ENCODE results near the gene MORC2. TPM values are rescaled to one million over a fixed set of nuclear protein-coding genes. Genes with fewer than 3 reads are reported as not detected.

Gene MORC2
- total and polyA plus RNA-seq, 2 donors: 10.7 to 45.1 TPM

DNA sequence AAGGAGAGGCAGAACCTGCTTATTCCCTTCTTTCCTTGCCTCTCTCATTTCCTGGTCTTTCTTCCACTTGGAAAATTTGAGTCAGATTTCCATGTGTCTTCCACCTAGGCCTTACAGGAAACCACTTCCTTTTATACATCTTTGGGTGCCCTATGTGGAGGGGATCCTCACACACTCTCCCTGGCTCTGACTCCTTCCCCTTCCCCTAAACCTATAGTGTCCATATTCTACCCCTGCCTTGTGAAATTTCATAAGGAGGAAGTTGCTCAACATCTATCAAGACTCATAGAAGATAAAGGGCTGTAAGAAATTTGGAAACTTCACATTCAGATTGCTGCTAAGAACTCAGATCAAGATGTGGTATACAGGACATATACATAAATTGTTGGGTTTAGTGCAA lies 20.9 kb upstream of the MORC2 start:
- no peak overlapping the region for H3K4me3 ChIP-seq (ENCODE audit: low read length in 2 of 2)

DNA sequence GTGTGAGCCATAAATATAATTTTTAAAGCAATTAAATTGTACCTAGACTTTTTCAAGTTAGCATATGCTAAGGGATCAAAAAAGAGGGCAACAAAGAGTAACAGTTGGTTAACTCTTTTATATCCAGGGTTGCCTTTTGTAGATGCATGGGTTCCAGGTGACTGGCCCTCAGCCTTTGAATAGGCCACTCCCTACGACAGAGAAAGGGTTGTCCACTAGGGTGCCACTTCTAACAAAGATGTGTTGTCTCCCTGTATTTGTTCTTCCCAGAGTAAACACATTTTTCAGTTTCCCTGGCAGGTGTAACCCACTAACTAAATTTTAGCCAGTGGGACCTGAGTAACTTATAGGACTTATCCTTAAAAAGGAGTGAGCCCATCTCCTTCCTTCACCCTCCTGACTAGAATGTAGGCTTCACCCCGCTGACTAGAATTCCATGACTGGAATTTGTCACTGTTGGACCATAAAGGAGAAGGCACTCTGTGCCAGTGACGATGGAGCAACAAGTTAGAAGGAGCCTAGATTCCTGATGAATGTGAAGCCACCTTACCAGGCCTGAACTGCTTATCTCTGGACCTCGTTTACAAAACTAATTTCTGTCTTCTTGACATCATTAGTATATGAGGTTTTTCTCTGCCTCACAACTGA lies 17.1 kb upstream of the MORC2 start:
- no peak for DNase-seq (ENCODE audit: low read depth in 6 of 9, low spot score in 9 of 9)
- WGBS: 95% methylated on average over 4 of the region's 4 CpGs

More for the DNA sequence above, 20.9 kb upstream of the MORC2 start:
- DNase-seq (ENCODE audit: low read depth in 6 of 9, low spot score in 9 of 9): no peak
- Histone ChIP-seq H3K27me3 (ENCODE audit: control insufficient read depth in 2 of 2, insufficient read depth in 1 of 2, low read length in 1 of 2) (no peaks in the 10 kb centered on the region), H3K36me3 (ENCODE audit: control insufficient read depth in 2 of 2, insufficient read depth in 2 of 2, low read length in 1 of 2) (no peaks in the 10 kb centered on the region), H3K9me3 (ENCODE audit: control insufficient read depth in 2 of 2, insufficient read depth in 1 of 2, low read length in 1 of 2) (no peaks in the 10 kb centered on the region), H3K4me1 (ENCODE audit: control insufficient read depth in 2 of 2, insufficient read depth in 2 of 2, low read length in 2 of 2) (no peaks in the 10 kb centered on the region), H3K27ac (ENCODE audit: low read depth in 1 of 2, low read length in 1 of 2) (no peak overlapping the region)

DNA sequence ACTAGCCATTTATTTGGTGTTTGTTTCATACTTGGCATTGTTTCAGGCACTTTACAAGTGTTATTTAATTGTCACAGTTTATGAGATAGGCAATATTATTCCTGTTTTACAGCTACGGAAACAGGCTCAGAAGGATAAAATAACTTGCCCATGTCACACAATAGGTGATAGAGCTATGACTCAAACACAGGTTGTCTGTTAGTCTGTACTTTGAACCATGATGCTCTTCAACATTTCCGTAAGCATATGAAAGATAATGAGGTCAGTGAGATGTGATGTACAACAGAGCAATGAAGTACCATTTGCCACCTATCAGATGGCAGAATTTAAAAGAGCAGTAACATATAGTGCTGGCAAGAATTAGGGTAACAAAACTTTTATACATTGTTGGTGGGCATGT lies 15.7 kb upstream of the MORC2 start:
- H3K9me3 ChIP-seq (ENCODE audit: control insufficient read depth in 2 of 2, insufficient read depth in 1 of 2, low read length in 1 of 2): peaks cover 4 to 7% of the 10 kb centered on the region in 2 donors
- no peak for DNase-seq (ENCODE audit: low read depth in 6 of 9, low spot score in 9 of 9)
- 98% methylated on average over 2 of the region's 2 CpGs for WGBS
- no peaks in the 10 kb centered on the region for H3K36me3 ChIP-seq (ENCODE audit: control insufficient read depth in 2 of 2, insufficient read depth in 2 of 2, low read length in 1 of 2)
- no peaks in the 10 kb centered on the region for H3K4me1 ChIP-seq (ENCODE audit: control insufficient read depth in 2 of 2, insufficient read depth in 2 of 2, low read length in 2 of 2)
- H3K4me3 ChIP-seq (ENCODE audit: low read length in 2 of 2): no peak overlapping the region
- no peaks in the 10 kb centered on the region for H3K27me3 ChIP-seq (ENCODE audit: control insufficient read depth in 2 of 2, insufficient read depth in 1 of 2, low read length in 1 of 2)
- no peak overlapping the region for H3K27ac ChIP-seq (ENCODE audit: low read depth in 1 of 2, low read length in 1 of 2)

More for the DNA sequence above, 17.1 kb upstream of the MORC2 start:
- Histone ChIP-seq H3K27ac (ENCODE audit: low read depth in 1 of 2, low read length in 1 of 2) (no peak overlapping the region), H3K36me3 (ENCODE audit: control insufficient read depth in 2 of 2, insufficient read depth in 2 of 2, low read length in 1 of 2) (no peaks in the 10 kb centered on the region), H3K4me3 (ENCODE audit: low read length in 2 of 2) (no peak overlapping the region), H3K4me1 (ENCODE audit: control insufficient read depth in 2 of 2, insufficient read depth in 2 of 2, low read length in 2 of 2) (no peaks in the 10 kb centered on the region), H3K27me3 (ENCODE audit: control insufficient read depth in 2 of 2, insufficient read depth in 1 of 2, low read length in 1 of 2) (no peaks in the 10 kb centered on the region), H3K9me3 (ENCODE audit: control insufficient read depth in 2 of 2, insufficient read depth in 1 of 2, low read length in 1 of 2) (peaks cover 0 to 4% of the 10 kb centered on the region in 2 donors)

DNA sequence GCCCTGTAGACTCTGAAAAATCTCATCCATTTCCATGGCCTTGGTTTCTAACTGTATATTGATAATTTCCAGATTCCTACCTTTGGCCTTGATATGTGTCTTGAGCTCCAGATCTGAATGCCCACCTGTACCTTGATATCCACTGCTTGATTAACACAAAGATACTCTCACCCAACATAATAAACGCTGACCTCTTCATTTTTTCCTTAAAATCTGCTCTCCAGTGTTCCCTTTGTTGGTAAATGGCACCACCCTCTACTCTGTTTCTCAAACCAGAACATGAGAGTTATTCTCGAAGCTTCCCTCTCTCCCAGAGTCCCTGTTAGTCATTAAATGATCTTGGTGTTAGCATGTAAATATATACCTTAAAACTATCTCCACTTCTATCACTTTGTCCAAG lies 13.9 kb upstream of the MORC2 start:
- no peak for DNase-seq (ENCODE audit: low read depth in 6 of 9, low spot score in 9 of 9)
- Histone ChIP-seq H3K36me3 (ENCODE audit: control insufficient read depth in 2 of 2, insufficient read depth in 2 of 2, low read length in 1 of 2) (no peaks in the 10 kb centered on the region), H3K9me3 (ENCODE audit: control insufficient read depth in 2 of 2, insufficient read depth in 1 of 2, low read length in 1 of 2) (peaks cover 9 to 14% of the 10 kb centered on the region in 2 donors), H3K27ac (ENCODE audit: low read depth in 1 of 2, low read length in 1 of 2) (no peak overlapping the region), H3K27me3 (ENCODE audit: control insufficient read depth in 2 of 2, insufficient read depth in 1 of 2, low read length in 1 of 2) (no peaks in the 10 kb centered on the region), H3K4me3 (ENCODE audit: low read length in 2 of 2) (no peak overlapping the region), H3K4me1 (ENCODE audit: control insufficient read depth in 2 of 2, insufficient read depth in 2 of 2, low read length in 2 of 2) (no peaks in the 10 kb centered on the region)
- 97% methylated on average over 2 of the region's 2 CpGs for WGBS

DNA sequence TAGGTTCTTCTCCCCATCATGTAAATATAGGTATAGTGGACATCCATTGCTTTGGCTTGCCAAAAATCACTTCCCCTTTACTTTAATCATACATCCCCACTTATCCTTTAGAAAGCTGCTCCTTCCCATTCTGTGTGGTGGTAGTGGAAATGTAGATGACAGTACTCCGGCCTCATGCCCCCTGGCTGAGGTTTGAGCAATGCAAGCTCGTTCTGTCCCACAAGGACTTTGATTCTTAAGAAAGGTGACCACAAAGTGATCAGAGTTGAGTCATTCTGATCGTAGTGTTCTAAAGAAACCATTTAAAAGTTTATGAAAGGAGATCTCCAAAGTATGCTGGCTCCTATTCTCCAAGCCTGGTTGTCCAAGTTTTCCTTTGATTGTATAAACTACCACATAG lies 11.4 kb upstream of the MORC2 start:
- no peak for DNase-seq (ENCODE audit: low read depth in 6 of 9, low spot score in 9 of 9)
- Histone ChIP-seq H3K27ac (ENCODE audit: low read depth in 1 of 2, low read length in 1 of 2) (no peak overlapping the region), H3K27me3 (ENCODE audit: control insufficient read depth in 2 of 2, insufficient read depth in 1 of 2, low read length in 1 of 2) (no peaks in the 10 kb centered on the region), H3K4me1 (ENCODE audit: control insufficient read depth in 2 of 2, insufficient read depth in 2 of 2, low read length in 2 of 2) (no peaks in the 10 kb centered on the region), H3K36me3 (ENCODE audit: control insufficient read depth in 2 of 2, insufficient read depth in 2 of 2, low read length in 1 of 2) (peaks cover 5 to 8% of the 10 kb centered on the region in 2 donors), H3K4me3 (ENCODE audit: low read length in 2 of 2) (no peak overlapping the region), H3K9me3 (ENCODE audit: control insufficient read depth in 2 of 2, insufficient read depth in 1 of 2, low read length in 1 of 2) (peaks cover 12 to 23% of the 10 kb centered on the region in 2 donors)
- 97% methylated on average over 3 of the region's 3 CpGs for WGBS

DNA sequence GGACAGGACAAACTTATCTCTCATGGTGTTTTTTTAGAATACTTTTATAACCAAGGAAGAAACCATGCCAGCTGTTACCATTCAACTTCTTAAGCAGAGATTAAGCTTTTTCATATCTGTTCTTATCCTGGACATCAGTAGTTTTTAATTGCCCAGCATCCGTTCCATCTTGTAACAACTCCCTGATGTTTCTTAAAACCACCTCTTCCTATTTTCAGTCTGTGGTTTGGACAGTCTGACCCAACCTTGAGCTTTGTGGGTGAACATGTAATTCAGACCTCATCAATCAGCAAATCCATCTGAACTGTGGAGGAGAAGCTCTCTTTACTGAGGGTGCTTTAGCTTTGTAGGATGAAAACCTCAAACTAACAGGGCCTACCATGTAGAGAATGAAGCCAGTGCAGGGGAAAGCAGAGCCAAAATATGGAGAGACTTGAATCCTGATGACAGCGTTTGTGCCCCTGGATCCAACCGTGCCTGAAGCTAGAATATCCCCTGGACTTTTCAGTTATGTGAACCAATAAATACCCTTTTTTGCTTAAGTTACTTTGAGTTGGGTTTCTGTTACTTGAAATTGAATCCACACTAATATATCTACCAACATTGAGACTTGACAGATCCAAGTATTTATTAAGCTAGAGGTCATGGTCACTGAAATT lies 9.9 kb upstream of the MORC2 start:
- Histone ChIP-seq H3K4me3 (ENCODE audit: low read length in 2 of 2) (no peak overlapping the region), H3K36me3 (ENCODE audit: control insufficient read depth in 2 of 2, insufficient read depth in 2 of 2, low read length in 1 of 2) (peaks cover 11 to 18% of the 10 kb centered on the region in 2 donors), H3K27ac (ENCODE audit: low read depth in 1 of 2, low read length in 1 of 2) (no peak overlapping the region), H3K4me1 (ENCODE audit: control insufficient read depth in 2 of 2, insufficient read depth in 2 of 2, low read length in 2 of 2) (no peaks in the 10 kb centered on the region), H3K9me3 (ENCODE audit: control insufficient read depth in 2 of 2, insufficient read depth in 1 of 2, low read length in 1 of 2) (peaks cover 16 to 23% of the 10 kb centered on the region in 2 donors), H3K27me3 (ENCODE audit: control insufficient read depth in 2 of 2, insufficient read depth in 1 of 2, low read length in 1 of 2) (no peaks in the 10 kb centered on the region)
- WGBS: 94% methylated on average over 3 of the region's 3 CpGs
- no peak for DNase-seq (ENCODE audit: low read depth in 6 of 9, low spot score in 9 of 9)

DNA sequence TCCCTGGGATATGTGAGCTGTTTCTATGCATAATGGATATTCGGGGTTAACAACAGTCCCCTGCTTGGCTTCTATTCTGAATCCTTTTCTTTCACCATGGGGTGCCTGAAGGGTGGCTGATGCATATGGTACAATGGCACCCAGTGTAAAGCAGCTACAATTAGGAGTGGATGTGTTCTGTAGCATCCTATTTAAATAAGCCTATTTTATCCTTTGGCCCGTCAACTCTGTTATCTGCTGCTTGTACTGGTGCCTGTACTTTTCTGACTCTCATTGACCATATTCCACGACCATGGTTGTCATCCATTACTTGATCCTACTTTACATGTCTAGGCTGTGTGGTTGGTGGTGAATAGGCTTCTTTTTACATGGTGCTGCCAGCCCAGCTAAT lies 1.8 kb upstream of the MORC2 start:
- no peak overlapping the region for H3K27ac ChIP-seq (ENCODE audit: low read depth in 1 of 2, low read length in 1 of 2)
- peaks cover 8 to 14% of the 10 kb centered on the region in 2 donors for H3K4me1 ChIP-seq (ENCODE audit: control insufficient read depth in 2 of 2, insufficient read depth in 2 of 2, low read length in 2 of 2)
- no peak for DNase-seq (ENCODE audit: low read depth in 6 of 9, low spot score in 9 of 9)
- H3K36me3 ChIP-seq (ENCODE audit: control insufficient read depth in 2 of 2, insufficient read depth in 2 of 2, low read length in 1 of 2): peaks cover 32 to 41% of the 10 kb centered on the region in 2 donors
- no peaks in the 10 kb centered on the region for H3K27me3 ChIP-seq (ENCODE audit: control insufficient read depth in 2 of 2, insufficient read depth in 1 of 2, low read length in 1 of 2)
- 86% methylated on average over 3 of the region's 3 CpGs for WGBS
- H3K9me3 ChIP-seq (ENCODE audit: control insufficient read depth in 2 of 2, insufficient read depth in 1 of 2, low read length in 1 of 2): peaks cover 12 to 21% of the 10 kb centered on the region in 2 donors
- H3K4me3 ChIP-seq (ENCODE audit: low read length in 2 of 2): peak overlapping the region; percentile 72 to 77

DNA sequence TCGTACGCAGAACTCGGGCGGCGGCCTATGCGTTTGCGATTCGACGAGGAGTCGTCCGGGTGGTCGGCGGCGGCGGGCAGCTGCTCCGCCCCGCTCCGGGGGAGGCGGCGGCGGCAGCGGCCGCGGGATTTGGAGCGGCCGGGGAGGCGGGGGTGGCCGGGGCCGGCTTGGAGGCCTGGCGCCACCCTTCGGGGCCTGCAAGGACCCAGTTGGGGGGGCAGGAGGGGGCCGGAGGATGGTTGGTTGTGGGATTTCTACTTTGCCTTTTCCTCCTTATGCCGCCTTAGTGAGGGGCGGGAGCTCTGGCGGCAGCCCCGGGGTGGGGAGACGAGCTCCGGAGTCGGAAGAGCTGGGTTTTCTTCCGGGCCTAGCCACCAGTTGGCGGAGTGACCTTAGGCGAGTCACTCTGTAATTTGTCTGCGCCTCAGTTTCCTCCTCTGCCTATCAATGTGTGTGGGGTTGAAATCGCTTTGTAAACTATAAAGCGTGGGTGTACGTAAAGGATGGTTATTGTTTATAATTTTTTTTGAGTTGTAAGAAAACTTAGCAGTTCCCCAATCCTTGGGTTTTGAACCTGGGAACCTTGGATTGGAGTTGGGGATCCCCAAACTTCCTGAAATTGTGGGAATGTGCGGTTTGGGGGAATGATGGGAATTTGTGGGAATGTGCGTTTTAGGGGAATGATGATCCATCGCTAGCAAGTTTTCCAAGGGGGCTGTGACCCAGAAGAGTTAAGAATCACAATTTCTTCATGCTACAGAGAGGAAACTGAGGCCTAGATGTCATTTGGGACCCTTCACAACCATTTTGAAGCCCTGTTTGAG lies 1.2 kb upstream of the MORC2 start:
- Histone ChIP-seq H3K27me3 (ENCODE audit: control insufficient read depth in 2 of 2, insufficient read depth in 1 of 2, low read length in 1 of 2) (no peaks in the 10 kb centered on the region), H3K36me3 (ENCODE audit: control insufficient read depth in 2 of 2, insufficient read depth in 2 of 2, low read length in 1 of 2) (peaks cover 27 to 35% of the 10 kb centered on the region in 2 donors), H3K9me3 (ENCODE audit: control insufficient read depth in 2 of 2, insufficient read depth in 1 of 2, low read length in 1 of 2) (peaks cover 11 to 17% of the 10 kb centered on the region in 2 donors), H3K4me3 (ENCODE audit: low read length in 2 of 2) (peak overlapping the region; percentile 72 to 77), H3K4me1 (ENCODE audit: control insufficient read depth in 2 of 2, insufficient read depth in 2 of 2, low read length in 2 of 2) (peaks cover 8 to 14% of the 10 kb centered on the region in 2 donors), H3K27ac (ENCODE audit: low read depth in 1 of 2, low read length in 1 of 2) (peak overlapping the region; percentile 93 to 94)
- WGBS: 6% methylated on average over 49 of the region's 49 CpGs
- DNase-seq (ENCODE audit: low read depth in 6 of 9, low spot score in 9 of 9): peak in 8 of 9 donors; percentile 15 to 63 (median 36)
